Stimulated activated naive CD8-positive, alpha-beta T cell treated with anti-CD3 and anti-CD28 coated beads, Interleukin-15, amount 100 ng/mL, for 72 hours (primary cell): ENCODE data around the gene LRP1B.

Experiments
- ATAC-seq: fragments of 150-1000 bp; cut with Tn5 transposase; 2 replicates; pipeline ENCODE4 v1.10.0; 2021; ENCODE audit warnings: mild to moderate bottlenecking, moderate library complexity
- DNase-seq, 2 donors: peaks; one replicate each; pipeline ENCODE4 v3.0.0; 2021 to 2022
- H3K27ac Mint-ChIP-seq, 2 donors: one replicate each; pipeline ENCODE4 v1.8.0; 2022; ENCODE audit warnings: mild to moderate bottlenecking in 2 of 2, mixed read lengths in 2 of 2, moderate library complexity in 2 of 2
- H3K27me3 Mint-ChIP-seq: one replicate; pipeline ENCODE4 v1.8.0; 2022; ENCODE audit warnings: mixed read lengths
- H3K4me1 Mint-ChIP-seq: one replicate; pipeline ENCODE4 v1.8.0; 2022; ENCODE audit warnings: mild to moderate bottlenecking, mixed read lengths
- H3K4me3 Mint-ChIP-seq, 2 donors: one replicate each; pipeline ENCODE4 v1.8.0; 2022; ENCODE audit warnings: mild to moderate bottlenecking in 2 of 2, mixed read lengths in 2 of 2, moderate library complexity in 1 of 2
- H3K9me3 Mint-ChIP-seq, 2 donors: one replicate each; pipeline ENCODE4 v1.8.0; 2022; ENCODE audit warnings: mixed read lengths in 2 of 2

LRP1B gene

DNA sequence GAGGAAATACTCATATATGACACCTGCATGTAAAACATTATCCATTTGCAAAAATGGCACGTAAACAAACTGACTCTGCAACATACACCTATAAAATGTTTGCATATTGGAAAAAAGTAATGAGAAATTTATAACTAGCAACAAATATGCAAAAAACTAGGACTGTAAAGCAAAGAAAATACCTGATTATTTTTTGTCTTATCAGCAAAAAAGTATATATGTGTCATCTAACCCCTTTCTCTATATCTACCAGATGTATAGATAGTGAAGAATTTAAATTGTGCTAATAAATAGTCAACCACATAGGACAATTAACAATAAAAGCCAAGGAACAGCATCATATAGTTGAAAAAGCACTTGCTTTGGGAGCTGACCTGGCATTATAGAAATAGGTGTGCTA lies 543.8 kb downstream of the LRP1B start:
- Mint-ChIP-seq H3K4me3 (no peak overlapping the region), H3K27ac (no peak overlapping the region), H3K9me3 (peaks cover 0 to 8% of the 10 kb centered on the region in 2 donors), H3K4me1 (no peaks in the 10 kb centered on the region), H3K27me3 (no peaks in the 10 kb centered on the region)
- DNase-seq = no peak
- no peak for ATAC-seq

DNA sequence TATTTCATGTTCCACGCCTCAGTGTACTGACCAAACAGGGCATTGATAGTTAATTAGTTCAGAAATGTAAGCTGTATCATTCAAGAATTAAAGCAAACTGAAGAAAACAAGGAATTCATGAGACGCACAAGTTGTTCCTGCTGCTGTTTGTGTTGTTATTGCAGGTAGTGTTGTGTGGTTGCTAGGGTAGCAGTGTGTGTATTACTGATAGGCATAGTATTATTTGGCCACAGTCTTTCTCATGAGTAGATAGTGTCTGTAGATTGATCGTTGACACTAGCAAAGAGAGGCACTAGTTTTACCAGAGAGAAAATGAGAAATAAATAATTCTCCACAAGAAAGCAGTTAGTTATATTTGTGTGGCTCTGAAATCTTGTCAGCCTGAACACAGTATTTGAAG lies 548.6 kb downstream of the LRP1B start:
- no peak overlapping the region for H3K4me3 Mint-ChIP-seq
- no peaks in the 10 kb centered on the region for H3K4me1 Mint-ChIP-seq
- H3K9me3 Mint-ChIP-seq = no peaks in the 10 kb centered on the region
- ATAC-seq (no peak), DNase-seq (no peak)
- no peaks in the 10 kb centered on the region for H3K27me3 Mint-ChIP-seq
- H3K27ac Mint-ChIP-seq = peak overlapping the region in 1 of 2 donors; percentile 82

DNA sequence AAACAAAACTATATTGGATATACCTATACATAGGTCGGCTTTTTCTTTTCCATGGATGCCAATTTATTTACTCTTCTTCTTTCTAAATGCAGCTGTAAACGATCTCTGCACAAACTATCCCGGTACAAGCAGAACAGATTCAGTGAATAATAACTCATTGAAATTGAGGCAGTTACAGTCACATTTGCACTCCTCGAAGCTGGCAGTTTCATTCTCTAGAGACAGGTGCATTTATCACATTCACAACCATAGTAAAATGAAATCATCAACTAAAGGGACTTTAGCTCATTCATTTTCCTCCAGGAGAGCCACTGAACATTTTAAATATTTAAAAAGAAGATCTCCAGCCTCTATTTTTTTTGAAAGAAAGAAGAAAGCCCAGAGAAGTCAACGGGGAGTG lies 551.7 kb downstream of the LRP1B start:
- no peak overlapping the region for H3K4me3 Mint-ChIP-seq
- no peaks in the 10 kb centered on the region for H3K4me1 Mint-ChIP-seq
- DNase-seq = no peak
- no peak overlapping the region for H3K27ac Mint-ChIP-seq
- peaks cover 5 to 9% of the 10 kb centered on the region in 2 donors for H3K9me3 Mint-ChIP-seq
- no peak for ATAC-seq
- H3K27me3 Mint-ChIP-seq = no peaks in the 10 kb centered on the region

DNA sequence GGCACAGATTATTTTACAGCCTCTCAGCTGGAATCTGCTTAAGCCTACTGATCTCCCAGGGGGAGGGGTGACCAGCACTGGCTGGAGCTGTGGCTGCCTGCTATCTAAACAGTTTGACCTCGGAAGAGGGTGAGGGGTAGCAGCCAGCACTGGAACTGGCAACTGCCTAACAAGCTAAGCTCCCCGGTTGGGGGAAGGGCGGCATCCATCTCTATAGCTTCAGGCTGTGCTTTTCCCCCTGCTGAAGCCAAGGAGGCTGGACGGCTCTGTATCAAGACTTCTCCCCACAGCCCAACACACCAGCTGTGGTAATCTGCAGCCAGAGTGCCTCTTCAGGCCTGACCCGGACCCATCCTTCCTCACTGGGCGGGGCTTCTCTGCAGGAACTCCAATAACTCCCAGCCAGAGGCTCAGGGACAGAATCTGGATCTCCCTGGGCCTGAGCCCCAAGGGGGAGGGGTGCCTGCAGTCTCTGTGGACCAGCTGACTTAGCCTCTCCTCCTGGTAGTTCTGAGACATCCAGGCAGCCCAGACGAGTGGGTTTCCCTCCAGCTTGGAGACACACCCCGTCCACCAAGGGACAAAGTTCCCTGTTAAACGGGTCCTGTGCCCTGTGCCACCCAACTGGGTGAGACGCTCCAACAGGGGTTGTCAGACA lies 560.2 kb downstream of the LRP1B start:
- Mint-ChIP-seq H3K4me3 (no peak overlapping the region), H3K27me3 (no peaks in the 10 kb centered on the region), H3K27ac (no peak overlapping the region), H3K4me1 (no peaks in the 10 kb centered on the region), H3K9me3 (peaks cover 14 to 48% of the 10 kb centered on the region in 2 donors)
- no peak for ATAC-seq
- DNase-seq = no peak

DNA sequence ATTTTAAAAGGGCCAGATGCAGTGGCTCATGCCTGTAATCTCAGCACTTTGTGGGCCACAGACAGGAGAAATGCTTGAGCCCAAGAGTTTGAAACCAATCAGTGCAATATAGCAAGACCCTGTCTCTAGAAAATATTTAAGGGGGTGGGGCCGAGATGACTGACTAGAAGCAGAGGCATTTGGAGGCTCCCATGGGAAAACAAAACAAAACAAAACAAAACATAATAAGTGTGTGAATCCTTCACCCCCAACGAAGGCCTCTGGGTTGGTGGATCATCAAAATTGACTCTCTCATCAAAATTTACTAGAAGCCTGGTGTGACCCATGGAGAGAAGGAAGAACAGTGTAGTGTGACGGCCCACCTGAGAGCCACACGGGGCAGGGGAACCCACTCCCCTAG lies 560.9 kb downstream of the LRP1B start:
- Mint-ChIP-seq H3K4me1 (no peaks in the 10 kb centered on the region), H3K4me3 (no peak overlapping the region), H3K27ac (no peak overlapping the region), H3K27me3 (no peaks in the 10 kb centered on the region), H3K9me3 (peaks cover 14 to 47% of the 10 kb centered on the region in 2 donors)
- ATAC-seq (no peak), DNase-seq (no peak)

DNA sequence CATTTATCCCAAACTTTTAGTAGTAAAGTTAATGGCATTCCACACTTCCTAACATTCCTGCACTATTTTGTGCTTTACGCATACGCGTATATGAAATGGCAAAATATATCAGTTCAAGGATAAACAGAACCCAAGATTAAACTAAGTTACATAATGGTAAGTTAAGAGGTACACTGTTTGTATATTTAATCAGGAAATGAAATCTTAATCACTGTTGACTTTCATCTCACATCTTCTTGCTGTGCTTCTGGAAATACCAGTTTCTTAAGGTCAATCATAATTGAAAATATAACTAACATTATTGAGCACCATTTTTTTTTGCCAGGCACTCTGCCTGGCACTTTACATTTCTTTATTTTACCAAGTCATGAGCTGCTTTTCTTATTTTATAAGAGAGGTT lies 565.2 kb downstream of the LRP1B start:
- no peak overlapping the region for H3K27ac Mint-ChIP-seq
- H3K27me3 Mint-ChIP-seq = no peaks in the 10 kb centered on the region
- ATAC-seq (no peak), DNase-seq (no peak)
- peaks cover 0 to 6% of the 10 kb centered on the region in 2 donors for H3K9me3 Mint-ChIP-seq
- H3K4me1 Mint-ChIP-seq = no peaks in the 10 kb centered on the region
- H3K4me3 Mint-ChIP-seq = no peak overlapping the region

DNA sequence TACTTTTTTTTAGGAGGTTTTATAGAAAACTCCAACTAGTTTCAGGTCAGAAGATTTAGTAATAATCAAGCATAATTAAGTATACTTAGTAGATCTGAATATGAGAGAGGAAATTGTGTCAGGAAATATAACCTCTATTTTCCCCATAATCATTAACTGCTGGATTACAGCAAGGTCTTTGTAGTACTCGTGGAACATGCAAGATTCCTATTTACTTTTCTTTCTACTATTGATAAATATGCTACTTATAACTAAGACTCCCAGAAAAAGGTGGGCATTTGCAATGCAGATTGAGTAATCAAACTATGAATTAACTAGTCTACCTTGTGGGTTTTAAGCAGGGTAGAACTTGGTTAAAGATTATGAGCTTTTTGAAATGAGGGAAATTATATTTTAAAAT lies 570.1 kb downstream of the LRP1B start:
- no peak for ATAC-seq
- no peak overlapping the region for H3K4me3 Mint-ChIP-seq
- H3K27ac Mint-ChIP-seq = no peak overlapping the region
- no peaks in the 10 kb centered on the region for H3K9me3 Mint-ChIP-seq
- no peak for DNase-seq
- H3K4me1 Mint-ChIP-seq = no peaks in the 10 kb centered on the region
- H3K27me3 Mint-ChIP-seq = no peaks in the 10 kb centered on the region

DNA sequence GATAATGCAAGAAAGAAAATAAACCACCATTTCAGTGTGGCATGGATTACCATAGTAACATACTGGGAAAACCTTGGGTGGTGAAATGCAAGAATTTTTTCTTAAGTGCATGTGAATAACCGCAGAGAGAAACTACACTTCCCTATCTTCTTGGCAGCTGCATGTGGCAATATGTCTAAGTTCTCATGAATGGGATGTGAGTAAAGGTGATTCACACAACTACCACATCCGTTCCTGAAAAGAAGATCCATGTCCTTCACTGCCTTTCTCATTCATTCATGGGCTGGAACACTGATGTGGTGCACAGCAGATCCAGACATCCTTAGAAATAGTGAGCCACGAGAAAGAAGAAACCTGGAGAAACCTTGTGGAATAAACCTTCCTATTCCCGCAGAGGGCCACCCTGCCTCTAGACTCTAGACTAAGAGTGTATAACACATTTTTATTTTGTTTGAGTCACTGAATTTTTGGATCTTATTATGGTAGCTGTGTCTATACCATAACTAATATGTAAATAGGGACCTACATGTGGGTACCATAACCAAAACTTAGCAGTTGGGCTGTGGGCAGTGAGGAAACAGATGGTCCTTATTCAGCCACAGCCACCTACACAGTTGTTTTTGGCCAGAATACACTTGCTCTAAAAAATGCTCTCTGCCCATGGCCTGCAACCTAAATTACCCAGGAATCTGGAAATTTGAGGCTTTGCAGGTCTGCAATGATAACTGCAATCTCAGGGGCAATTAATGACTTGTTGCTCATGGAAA lies 573.3 kb downstream of the LRP1B start:
- Mint-ChIP-seq H3K27me3 (no peaks in the 10 kb centered on the region), H3K9me3 (no peaks in the 10 kb centered on the region), H3K4me3 (no peak overlapping the region), H3K4me1 (no peaks in the 10 kb centered on the region), H3K27ac (no peak overlapping the region)
- DNase-seq = no peak
- ATAC-seq = no peak

DNA sequence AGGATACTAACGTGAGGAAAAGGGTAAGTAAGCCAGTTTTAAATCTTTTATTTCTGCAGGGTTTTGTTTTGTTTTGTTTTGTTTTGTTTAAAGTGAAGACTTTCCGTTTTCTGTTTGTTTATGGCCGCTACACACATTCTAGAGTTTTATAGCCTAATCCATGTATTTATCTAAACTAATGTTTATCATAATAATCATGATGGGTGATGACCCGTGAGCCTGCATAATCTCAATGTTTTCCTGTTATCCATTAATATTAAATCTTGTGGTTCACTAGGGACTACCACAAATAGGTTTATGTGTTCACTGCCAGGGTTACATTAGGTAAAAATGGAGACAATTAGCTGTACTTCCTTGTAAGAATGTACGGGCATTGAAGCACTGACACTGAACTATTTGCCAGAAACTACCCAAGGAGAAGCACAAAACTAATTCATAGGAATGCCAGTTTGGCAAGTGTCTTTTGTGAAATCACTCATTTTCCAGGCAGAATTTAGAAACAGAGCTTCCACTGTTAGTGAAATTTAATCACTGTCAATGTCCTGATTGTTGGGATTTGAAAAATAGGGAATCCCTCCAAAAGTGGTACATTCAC lies 574.8 kb downstream of the LRP1B start:
- ATAC-seq (no peak), DNase-seq (no peak)
- Mint-ChIP-seq H3K27me3 (no peaks in the 10 kb centered on the region), H3K4me3 (no peak overlapping the region), H3K9me3 (no peaks in the 10 kb centered on the region), H3K4me1 (no peaks in the 10 kb centered on the region), H3K27ac (no peak overlapping the region)

DNA sequence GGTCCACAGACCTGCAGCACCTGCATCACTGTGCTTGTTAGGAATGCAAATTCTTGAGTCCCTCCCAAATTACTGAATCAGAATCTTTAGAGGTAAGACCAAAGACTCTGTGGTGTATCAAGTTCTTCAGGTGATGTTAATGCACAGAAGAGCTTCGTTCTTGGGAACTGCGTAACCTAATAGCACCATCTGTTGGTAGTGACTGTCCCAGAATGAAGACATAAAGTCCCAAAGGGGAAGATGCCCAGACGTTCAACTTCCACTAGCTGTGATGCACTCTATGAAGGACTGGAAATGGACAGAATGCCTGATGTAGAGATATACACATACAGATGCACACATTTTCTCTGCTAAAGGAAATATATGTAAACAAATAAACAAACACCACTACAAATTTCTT lies 576.0 kb downstream of the LRP1B start:
- no peak overlapping the region for H3K27ac Mint-ChIP-seq
- ATAC-seq (no peak), DNase-seq (no peak)
- H3K4me3 Mint-ChIP-seq = no peak overlapping the region
- no peaks in the 10 kb centered on the region for H3K9me3 Mint-ChIP-seq
- H3K27me3 Mint-ChIP-seq = no peaks in the 10 kb centered on the region
- no peaks in the 10 kb centered on the region for H3K4me1 Mint-ChIP-seq

DNA sequence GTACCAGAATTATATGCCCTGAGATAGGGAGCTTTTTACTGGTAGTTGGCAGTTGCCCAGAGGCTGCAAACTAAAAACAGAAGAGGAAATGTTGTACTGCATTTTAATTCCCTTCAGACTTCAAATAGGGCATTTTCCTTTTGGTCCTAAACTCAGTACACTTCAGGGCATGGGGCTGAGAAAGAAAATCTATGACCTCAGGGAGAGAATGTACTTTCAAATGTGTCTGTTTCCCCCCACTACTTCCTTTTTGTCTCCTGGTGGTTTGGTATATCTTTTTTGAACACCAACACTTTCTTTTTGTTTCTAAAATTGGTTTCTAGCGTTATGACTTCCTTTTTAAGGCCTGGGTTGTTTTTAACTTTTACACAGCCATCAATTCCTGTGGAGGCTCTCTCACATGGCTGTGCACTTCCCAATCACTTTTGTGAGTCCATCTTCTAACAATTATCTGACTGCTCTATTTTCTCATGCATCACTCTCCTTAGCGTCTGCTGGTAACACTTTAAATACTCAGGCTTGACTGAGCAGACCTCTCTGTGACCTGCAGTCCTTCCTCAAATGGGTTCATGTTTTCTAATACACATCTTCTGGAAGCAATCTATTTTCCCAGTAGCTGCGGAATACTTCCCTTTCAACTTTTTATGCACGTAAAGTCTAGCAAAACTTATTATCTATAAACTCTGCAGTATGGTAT lies 596.0 kb downstream of the LRP1B start:
- no peak overlapping the region for H3K4me3 Mint-ChIP-seq
- peaks cover 4% of the 10 kb centered on the region for H3K4me1 Mint-ChIP-seq
- no peaks in the 10 kb centered on the region for H3K27me3 Mint-ChIP-seq
- peaks cover 7 to 12% of the 10 kb centered on the region in 2 donors for H3K9me3 Mint-ChIP-seq
- no peak overlapping the region for H3K27ac Mint-ChIP-seq
- ATAC-seq (no peak), DNase-seq (no peak)

DNA sequence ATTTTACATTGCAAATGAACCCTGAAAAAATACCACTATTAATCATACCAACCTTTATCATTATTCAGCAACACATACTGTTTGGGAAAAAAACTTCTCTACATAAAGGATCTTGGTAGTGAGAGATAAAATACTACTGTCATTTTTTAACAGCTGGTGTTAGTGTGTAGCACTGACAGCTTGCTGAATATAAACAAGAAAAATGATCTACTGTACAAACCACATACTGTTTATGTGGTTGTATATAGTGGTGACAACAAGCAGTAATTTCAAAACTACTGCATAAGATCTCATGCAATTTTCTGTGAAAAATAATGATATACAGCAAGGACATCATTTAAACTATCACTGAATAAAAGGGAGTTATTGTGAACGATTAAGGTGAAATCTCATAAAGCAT lies 601.2 kb downstream of the LRP1B start:
- Mint-ChIP-seq H3K4me3 (no peak overlapping the region), H3K27me3 (no peaks in the 10 kb centered on the region), H3K9me3 (peaks cover 7 to 12% of the 10 kb centered on the region in 2 donors), H3K27ac (no peak overlapping the region), H3K4me1 (no peaks in the 10 kb centered on the region)
- DNase-seq (no peak), ATAC-seq (no peak)

DNA sequence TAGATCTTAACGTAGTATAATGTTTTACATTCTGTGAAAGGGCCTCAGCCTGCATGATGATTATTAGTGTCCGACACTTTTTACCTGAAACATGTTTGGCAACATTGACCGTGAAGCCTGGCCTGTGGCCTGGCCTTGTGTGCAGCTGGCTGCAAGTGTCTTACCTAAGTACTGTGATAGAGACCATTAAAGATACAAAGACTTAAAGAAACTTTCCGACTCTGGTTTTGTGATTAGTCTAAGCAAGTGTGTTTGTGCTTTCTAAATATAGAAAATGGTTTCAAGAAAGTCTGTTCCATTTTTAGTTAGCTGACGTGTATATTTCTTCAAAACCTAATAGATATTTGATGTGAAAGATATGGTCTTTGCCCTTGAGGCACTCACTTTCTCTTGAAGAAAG lies 601.8 kb downstream of the LRP1B start:
- Mint-ChIP-seq H3K4me1 (no peaks in the 10 kb centered on the region), H3K27ac (no peak overlapping the region), H3K9me3 (peaks cover 6 to 11% of the 10 kb centered on the region in 2 donors), H3K4me3 (no peak overlapping the region), H3K27me3 (no peaks in the 10 kb centered on the region)
- no peak for ATAC-seq
- no peak for DNase-seq

DNA sequence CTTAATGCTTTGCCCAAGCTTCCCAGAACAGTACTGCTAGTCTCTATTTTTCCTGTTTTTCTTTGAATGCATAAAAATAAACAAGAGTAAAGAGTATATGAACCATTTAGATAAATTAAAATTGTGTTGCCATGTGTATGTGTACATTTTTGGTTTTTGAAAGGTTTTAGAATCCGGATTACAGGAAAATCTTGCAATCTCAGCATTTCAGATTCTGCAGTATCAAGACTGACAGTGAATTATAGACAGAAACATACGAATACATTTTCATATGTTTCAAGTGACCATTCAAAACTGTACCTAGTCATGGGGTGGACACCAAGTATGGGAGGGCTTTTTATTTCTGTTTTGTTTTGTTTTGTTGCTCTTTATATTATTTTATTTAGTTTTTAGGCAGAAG lies 604.1 kb downstream of the LRP1B start:
- no peak overlapping the region for H3K27ac Mint-ChIP-seq
- no peak for DNase-seq
- no peak for ATAC-seq
- H3K27me3 Mint-ChIP-seq = no peaks in the 10 kb centered on the region
- H3K4me1 Mint-ChIP-seq = no peaks in the 10 kb centered on the region
- H3K9me3 Mint-ChIP-seq = no peaks in the 10 kb centered on the region
- H3K4me3 Mint-ChIP-seq = no peak overlapping the region

DNA sequence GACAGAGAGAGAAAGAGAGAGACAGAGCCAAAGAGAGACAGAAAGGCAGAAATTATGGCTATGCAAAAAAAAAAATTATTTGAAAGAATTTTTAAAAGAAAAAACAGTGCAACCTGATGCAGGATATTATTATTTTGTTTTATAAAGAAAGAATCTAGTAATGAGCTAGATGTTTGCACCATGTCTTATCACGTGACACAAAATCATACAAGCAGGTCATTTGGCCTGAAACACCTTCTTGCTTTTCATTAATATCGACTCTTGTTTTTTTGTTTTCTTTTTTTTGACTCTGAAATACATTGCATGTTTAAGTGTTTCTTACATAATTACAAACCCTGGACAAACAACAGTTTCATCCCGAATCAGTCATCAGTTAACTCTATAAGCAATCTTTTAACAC lies 606.0 kb downstream of the LRP1B start:
- Mint-ChIP-seq H3K4me3 (no peak overlapping the region), H3K27me3 (no peaks in the 10 kb centered on the region), H3K4me1 (no peaks in the 10 kb centered on the region), H3K9me3 (no peaks in the 10 kb centered on the region), H3K27ac (no peak overlapping the region)
- no peak for DNase-seq
- no peak for ATAC-seq

DNA sequence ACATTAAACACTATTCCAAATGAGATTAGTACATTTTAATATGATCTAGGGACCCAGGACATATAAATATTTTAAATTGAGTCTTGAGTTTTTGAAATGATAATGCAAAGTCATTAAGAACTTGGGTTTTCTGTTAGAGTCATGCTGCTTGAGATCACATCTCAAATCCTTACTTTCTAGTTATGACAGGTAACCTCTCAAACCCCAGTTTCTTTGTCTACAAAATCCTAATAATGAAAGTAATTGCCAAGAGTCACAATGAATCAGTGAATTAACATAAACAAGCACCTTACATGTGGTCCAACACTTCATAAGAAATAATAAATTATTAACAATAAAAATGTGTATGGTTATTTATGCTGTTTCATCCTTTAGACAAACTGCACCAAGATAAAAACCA lies 607.6 kb downstream of the LRP1B start:
- no peak for DNase-seq
- no peaks in the 10 kb centered on the region for H3K4me1 Mint-ChIP-seq

More for the DNA sequence above, 607.6 kb downstream of the LRP1B start:
- Mint-ChIP-seq H3K4me3 (no peak overlapping the region), H3K27me3 (no peaks in the 10 kb centered on the region), H3K9me3 (no peaks in the 10 kb centered on the region), H3K27ac (no peak overlapping the region)
- ATAC-seq = no peak
